CMK (cell line): ENCODE measurements around the gene LIF.

ENCODE experiments used
- DNase-seq: peaks from one replicate; pipeline ENCODE4 v3.0.0-alpha.2; 2010; ENCODE audit warnings: low read depth

LIF gene

GRCh38 chr22:30245985-30246813, at the start of gene LIF:
Gene LIF, minus strand, starts transcription at chr22:30246759. Its CDS starts 64 bp downstream, at chr22:30246695.
- peak; percentile 61 for DNase-seq

GRCh38 chr22:30296324-30296723, 49.8 kb upstream of the LIF start:
- DNase-seq: no peak

- no peak for DNase-seq
Observed at GRCh38 chr22:30295576-30295975, 49.0 kb upstream of the LIF start.

DNA sequence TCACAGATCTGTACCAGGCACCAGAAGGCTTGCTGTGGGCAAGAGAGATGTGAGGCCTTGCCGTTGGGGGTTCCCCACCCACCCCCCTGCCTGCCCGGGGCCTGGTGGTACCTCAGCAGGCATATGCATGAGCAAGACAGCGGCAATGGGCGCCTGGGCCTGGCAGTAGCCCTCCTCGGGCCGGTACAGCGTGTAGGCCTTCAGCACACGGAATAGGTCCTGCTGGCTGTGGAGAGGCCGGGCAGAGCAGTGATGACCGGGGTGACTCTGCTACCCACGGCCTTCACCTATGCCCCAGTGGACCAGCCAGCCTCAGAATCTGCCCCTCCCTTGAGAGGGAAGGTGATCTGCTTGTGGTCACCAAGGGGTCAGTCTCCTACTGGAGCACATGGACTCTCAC, 48.3 kb upstream of the LIF start:
- no peak for DNase-seq

- no peak for DNase-seq
Observed at GRCh38 chr22:30294066-30294465, 47.5 kb upstream of the LIF start.

DNA sequence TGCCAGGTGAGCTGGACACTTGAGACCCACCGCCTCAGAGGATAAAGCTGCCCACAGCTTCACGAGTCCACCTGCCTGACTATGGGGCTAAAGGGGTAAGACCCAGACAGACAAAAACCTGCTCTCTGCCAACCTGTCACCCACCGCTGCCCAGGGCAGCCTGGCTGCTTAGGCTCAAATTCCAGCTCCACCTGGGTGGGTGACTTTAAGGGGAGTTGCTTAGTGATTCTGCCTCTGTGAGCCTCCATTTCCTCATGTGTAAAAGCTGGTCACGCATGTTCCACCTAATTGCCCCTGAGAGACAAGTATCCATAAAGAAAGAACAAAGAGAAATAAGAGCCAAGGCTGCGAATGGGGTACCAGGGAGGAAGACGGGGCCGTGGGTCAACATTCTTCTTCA, 46.5 kb upstream of the LIF start:
- DNase-seq: no peak

GRCh38 chr22:30292069-30292970, 45.8 kb upstream of the LIF start:
- no peak for DNase-seq

DNA sequence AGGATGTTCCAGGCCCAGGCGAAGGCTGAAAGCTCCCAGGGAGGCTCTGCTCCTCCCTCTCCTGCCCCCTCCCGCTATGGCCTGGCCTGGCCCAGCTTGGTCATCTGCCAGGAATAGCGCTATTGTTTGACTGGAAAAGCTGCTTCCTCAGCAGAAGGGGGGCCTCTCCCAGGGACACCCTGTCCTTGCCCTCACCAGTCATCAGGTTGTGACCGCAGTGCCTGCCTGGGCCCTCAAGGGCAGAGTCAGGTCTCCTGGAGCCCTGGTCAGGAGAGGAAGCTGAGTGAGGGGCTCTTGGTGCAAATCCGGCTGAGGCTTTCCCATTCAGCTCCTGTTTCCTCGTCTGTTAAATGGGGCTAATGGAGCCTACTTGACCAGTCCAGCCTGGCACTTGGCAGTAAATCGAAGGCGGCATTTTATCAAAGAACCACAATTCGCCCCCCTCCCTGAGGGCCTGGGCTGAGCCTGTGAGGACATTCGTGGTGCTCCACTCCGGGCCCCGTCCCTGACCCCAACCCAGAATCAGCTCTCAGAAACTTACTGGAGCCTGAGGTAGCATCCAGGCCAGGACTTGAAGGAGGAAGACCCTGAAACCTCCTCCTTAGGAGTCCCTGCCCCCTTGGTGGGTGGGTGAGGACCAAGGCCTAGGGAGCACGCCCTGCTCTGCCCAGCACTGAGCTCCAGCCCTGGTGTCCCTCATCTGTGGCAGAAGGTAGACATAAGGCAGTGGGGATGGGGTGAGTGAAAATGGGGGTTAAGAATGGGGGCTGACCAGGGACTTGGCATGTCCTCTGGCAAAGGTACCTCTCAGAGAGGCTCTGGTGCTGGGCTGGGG, 44.7 kb upstream of the LIF start:
- no peak for DNase-seq

DNA sequence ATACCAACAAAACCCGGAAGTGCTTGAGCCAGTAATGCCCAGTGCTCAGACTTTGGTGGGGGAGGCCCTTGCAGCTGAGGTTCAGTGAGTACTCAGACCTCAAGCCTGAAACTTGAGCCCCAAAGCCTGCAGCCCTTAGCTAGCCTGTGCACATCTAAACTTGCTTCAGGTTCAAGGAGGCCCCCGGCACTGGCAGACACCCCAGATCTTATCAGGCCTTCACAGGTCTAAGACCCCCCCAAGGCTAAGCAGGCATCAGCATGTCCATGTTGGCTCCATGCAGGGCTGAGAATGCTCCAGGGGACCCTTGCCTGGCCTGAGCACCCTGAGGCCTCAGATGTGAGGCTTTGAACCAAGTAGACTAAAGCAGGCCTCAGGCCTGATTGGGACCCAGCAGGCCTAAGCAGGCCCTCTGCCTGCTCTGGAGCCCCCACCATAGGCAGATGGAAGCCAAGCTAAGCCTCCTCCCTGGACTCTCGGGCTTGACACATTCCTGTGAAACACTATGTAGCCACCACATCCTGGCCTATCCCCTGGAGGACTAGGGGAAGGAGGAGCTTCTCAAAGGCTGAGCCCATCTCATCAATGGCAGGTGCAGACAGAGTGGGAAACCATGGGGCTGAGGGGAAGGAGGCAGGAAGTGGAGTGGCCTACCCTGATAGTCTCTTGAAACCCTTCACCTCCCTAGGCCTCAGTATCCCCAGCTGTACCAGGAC, 43.9 kb upstream of the LIF start:
- no peak for DNase-seq

DNA sequence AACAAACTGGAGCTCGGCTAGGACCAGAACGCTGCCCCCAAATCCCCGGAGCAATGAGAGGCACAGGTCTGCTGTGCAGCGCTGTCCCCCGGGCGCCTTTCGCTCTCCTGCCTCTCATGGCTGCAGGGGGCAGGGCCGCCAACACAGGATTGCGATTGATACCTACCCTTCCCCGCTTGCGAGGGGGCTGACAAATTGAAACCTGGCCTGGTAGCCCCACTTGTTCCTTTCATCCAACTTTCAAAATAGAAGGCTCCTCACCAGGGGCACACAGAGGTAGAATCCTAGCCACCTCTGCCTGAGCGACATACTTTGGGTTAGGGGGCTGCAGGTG, 43.4 kb upstream of the LIF start:
- DNase-seq: no peak

DNA sequence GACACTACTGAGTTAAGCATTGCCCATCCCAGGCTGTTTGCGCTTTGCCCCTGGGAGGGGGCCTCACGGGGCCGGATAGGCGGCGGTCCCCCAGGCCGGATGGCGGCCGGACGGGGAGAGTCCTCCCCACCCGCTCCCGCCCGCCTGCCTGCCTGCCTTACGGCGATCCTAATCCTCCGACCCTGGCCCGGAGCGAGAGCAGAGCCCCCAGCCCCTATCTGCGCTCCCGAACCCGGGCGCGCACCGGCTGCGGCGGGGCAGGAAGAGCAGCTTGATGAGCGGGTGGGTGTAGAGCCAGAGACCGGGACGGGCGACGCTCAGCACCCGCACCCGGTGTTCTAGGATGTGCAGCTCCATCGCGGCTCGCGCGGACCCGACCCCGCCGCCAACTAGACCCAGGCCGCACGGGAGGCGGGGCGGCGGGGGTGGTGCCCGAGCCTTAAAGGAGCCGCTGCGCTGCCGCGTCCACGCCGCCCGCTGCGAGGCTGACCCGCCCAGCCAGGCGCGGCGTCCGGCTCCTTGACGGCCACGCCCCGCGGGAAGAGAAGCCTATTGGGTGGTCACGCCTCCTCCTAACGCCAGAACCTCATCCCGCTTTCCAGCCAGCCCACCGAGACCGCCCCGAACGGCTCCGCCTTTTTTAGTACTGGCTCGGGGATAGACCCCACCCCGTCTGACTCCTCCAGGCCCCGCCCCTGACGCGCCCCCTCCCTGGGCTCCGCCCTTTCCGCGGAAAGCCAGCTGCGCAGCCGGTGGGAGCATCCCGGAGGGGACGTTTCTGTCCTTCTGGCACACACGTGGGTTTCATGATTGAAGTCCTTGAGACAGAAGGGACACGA, 42.8 kb upstream of the LIF start, which contains the start of gene CASTOR1:
Gene CASTOR1, minus strand, starts transcription at position 365 of the 839 bp plus-strand sequence. Its CDS starts 8 bp downstream, at position 357.
- peak; percentile 93 for DNase-seq

DNA sequence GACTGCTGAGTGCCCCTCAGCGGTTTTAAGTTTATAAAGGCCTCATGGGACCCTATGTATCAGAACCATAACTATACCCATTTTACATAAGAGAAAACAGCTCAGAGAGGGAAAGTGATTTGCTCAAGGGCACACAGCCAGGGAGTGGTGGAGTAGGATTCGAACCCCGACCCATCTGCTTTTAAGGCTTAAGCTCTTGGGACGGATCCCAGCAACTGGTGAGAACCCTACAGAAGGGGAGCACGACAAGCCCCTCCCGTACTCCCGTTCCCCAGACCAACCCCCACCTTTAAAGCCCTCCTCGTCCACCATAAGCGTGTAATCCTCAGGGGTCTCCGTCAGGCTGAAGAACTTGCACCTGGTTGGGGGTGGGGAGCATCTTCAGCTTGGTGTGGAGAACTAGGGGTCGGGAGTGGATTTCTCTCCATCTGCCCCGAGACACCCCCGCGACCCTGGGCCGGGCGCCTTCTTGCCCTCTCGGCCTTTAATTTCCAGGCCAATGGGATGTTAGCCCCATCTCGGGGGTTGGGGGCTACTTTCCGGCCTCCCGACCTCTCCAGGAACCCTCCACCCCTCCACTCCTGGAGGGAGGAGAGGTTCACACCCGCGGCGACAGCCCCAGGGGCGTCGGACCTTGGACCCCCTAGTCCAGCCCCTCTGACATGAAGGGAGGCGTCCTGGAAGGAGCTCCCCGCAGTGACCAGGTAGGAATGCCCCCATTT, 42.0 kb upstream of the LIF start:
- no peak for DNase-seq

DNA sequence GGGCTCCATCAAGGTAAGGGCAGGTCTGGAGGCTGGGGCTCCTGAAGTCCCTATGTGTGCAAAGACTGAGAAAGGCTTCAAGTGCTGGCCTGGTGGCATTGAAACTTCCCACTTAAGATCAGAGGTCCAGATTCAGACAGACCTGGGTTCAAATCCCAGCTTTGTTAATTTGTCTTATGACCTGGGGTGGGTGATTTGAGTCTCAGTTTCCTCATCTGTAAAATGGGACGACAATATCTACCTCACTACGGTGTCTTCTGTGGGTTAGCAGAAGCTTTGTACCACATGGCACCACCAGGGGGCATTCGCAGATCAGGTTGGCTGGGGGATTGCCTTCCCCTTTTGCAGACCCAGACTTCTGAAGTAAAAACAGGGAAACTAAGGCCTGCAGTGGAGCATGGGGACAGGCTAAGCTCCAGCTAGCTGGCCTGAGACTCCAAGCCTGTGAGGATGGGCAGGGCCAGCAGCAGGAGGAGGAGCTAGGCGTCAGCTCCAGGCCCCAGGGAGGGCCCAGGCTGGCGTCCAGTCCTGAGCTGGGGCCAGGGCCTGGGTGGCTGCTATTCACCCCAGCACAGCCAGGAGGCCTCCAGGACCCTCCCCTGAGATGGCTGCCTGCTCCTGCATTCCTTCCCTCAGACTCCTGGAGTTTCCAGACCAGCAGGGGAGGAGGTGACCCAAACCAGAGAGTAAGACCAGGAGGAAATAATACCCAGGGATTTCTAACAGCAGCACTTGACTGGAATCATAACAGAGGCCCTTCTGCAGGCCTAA, 41.3 kb upstream of the LIF start:
- DNase-seq: peak; percentile 88

- peak; percentile 72 for DNase-seq
Observed at GRCh38 chr22:30286813-30287647, 40.5 kb upstream of the LIF start.

GRCh38 chr22:30286331-30286730, 39.8 kb upstream of the LIF start:
- DNase-seq: no peak

- no peak for DNase-seq
Observed at GRCh38 chr22:30285846-30286200, 39.3 kb upstream of the LIF start.

GRCh38 chr22:30285176-30285845, 38.8 kb upstream of the LIF start:
- no peak for DNase-seq

DNA sequence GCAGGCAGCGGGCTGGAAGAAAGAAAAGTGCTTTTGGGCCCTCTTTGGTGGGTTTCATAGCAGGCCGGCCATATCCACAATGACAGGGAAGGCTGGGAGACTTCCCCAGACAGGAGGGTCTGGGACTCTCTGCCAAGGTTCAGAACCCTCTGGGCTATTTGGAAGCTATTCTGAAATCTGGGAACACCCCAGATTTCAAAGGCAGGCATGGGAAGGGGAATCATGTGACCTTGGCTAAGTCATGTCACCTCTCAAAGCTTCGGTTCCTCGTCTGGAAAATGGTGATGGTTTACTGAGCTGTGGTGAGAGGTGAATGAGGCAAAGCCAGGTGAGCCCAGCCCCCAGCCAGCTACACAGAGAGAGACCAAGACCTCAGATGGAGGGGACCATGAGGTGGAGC, 38.1 kb upstream of the LIF start:
- DNase-seq: no peak
